Measurements from ENCODE around the gene TMEM163. TPM values are rescaled to one million over a fixed set of nuclear protein-coding genes. Genes with fewer than 3 reads are reported as not detected.
A peak's percentile ranks its signal among the peaks of the same experiment; 100 is the strongest.

TMEM163 gene
- polyA plus RNA-seq, 1 donor from 2014 or later, result 3.5 TPM

DNA sequence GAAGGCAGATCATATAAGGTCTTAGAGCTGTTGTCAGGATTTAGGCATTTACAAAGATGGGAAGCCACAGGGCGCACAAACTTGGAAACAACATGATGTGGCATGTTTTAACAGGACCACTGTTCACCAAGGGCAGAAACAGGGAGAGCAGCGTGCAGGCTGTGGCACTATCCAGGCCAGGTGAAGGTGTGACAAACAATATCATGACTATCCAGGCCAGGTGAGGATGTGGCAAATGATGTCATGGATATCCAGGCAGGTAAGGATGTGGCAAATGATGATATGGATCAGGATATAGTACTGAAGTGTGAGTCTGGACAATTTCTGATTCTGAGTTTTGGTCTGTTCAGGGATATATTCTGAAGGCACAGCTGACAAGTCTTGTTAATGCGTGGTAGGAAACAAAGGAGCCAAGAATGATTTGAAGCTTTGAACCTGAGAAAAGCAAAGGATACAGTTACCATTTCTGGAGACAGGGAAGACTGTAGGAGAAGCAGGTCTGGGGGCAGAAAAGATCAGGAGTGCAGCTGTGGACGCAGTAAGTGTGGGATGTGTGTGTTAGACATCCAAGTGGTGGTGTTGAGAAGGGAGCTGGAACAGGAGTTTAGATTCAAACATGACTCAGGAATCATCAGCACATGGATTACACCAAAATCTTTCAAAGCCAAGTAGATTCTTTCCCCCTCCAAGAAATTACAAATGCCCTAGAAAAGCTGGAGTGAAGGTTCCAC lies 205.9 kb downstream of the TMEM163 start:
- TF ChIP-seq, protein P1, sequence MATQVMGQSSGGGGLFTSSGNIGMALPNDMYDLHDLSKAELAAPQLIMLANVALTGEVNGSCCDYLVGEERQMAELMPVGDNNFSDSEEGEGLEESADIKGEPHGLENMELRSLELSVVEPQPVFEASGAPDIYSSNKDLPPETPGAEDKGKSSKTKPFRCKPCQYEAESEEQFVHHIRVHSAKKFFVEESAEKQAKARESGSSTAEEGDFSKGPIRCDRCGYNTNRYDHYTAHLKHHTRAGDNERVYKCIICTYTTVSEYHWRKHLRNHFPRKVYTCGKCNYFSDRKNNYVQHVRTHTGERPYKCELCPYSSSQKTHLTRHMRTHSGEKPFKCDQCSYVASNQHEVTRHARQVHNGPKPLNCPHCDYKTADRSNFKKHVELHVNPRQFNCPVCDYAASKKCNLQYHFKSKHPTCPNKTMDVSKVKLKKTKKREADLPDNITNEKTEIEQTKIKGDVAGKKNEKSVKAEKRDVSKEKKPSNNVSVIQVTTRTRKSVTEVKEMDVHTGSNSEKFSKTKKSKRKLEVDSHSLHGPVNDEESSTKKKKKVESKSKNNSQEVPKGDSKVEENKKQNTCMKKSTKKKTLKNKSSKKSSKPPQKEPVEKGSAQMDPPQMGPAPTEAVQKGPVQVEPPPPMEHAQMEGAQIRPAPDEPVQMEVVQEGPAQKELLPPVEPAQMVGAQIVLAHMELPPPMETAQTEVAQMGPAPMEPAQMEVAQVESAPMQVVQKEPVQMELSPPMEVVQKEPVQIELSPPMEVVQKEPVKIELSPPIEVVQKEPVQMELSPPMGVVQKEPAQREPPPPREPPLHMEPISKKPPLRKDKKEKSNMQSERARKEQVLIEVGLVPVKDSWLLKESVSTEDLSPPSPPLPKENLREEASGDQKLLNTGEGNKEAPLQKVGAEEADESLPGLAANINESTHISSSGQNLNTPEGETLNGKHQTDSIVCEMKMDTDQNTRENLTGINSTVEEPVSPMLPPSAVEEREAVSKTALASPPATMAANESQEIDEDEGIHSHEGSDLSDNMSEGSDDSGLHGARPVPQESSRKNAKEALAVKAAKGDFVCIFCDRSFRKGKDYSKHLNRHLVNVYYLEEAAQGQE (IDR thresholded peaks at IDR 0.05; ENCODE audit: borderline replicate concordance), result no peak
- no peak overlapping the region for H3K4me3 ChIP-seq (ENCODE audit: low read length)
- no peak overlapping the region for H3K4me2 ChIP-seq (ENCODE audit: low read length)
- no peaks in the 10 kb centered on the region for H3K36me3 ChIP-seq (ENCODE audit: insufficient read depth, low read length)
- no peak overlapping the region for H3K9ac ChIP-seq (ENCODE audit: low read length)
- no peaks in the 10 kb centered on the region for H3K9me2 ChIP-seq (ENCODE audit: insufficient read depth, low read length)
- H3K9me3 ChIP-seq (ENCODE audit: low read length), result no peaks in the 10 kb centered on the region
- H3K27me3 ChIP-seq (ENCODE audit: insufficient read depth, low read depth, low read length), result peaks cover 7% of the 10 kb centered on the region
- H2AFZ ChIP-seq (ENCODE audit: low read depth, low read length), result no peak overlapping the region
- H3F3A ChIP-seq (ENCODE audit: insufficient read depth, low read length, poor library complexity, severe bottlenecking), result no peaks in the 10 kb centered on the region
- H4K20me1 ChIP-seq (ENCODE audit: insufficient read depth), result no peaks in the 10 kb centered on the region
- no peak overlapping the region for H3K27ac ChIP-seq (ENCODE audit: low read length)
- no peaks in the 10 kb centered on the region for H3K79me2 ChIP-seq (replicated peaks; ENCODE audit: insufficient read depth, low read length)

DNA sequence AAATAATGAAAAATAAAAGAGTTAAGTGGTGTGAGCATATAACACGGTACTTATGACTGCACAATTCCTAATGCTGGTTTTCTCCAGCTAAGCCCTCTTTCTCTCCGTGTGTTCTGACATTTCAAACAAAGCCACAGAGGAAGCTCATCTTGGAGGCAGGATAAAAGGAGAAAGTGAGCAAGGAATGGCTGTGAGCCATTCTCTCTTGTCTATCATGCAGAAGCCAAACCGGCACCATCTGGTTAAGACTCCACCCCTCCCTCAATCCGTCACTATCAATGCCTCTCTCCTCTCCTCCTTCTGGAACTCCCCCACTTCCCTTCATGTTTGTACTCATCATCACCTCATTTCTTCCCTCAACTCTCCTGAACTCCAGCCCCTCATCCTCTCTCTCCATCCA lies 210.4 kb downstream of the TMEM163 start:
- Histone ChIP-seq H2AFZ (ENCODE audit: low read depth, low read length) (no peak overlapping the region), H3K9me2 (ENCODE audit: insufficient read depth, low read length) (no peaks in the 10 kb centered on the region), H3K79me2 (replicated peaks; ENCODE audit: insufficient read depth, low read length) (no peaks in the 10 kb centered on the region), H3K9ac (ENCODE audit: low read length) (no peak overlapping the region), H3F3A (ENCODE audit: insufficient read depth, low read length, poor library complexity, severe bottlenecking) (no peaks in the 10 kb centered on the region), H3K36me3 (ENCODE audit: insufficient read depth, low read length) (no peaks in the 10 kb centered on the region), H4K20me1 (ENCODE audit: insufficient read depth) (no peaks in the 10 kb centered on the region), H3K4me2 (ENCODE audit: low read length) (no peak overlapping the region), H3K27ac (ENCODE audit: low read length) (peak overlapping the region; percentile 9), H3K9me3 (ENCODE audit: low read length) (no peaks in the 10 kb centered on the region), H3K27me3 (ENCODE audit: insufficient read depth, low read depth, low read length) (no peaks in the 10 kb centered on the region), H3K4me3 (ENCODE audit: low read length) (no peak overlapping the region)
- no peak for TF ChIP-seq EZH2 (IDR thresholded peaks at IDR 0.05; ENCODE audit: borderline replicate concordance, insufficient read depth, low read length, poor library complexity, severe bottlenecking)
- TF ChIP-seq SMC3 (conservative IDR thresholded peaks at IDR 0.05; ENCODE audit: poor library complexity), result no peak
- no peak for TF ChIP-seq RAD21 (conservative IDR thresholded peaks at IDR 0.05)
- TF ChIP-seq TAF1 (IDR thresholded peaks at IDR 0.05; ENCODE audit: low read depth), result no peak
- TF ChIP-seq POLR2AphosphoS5 (IDR thresholded peaks at IDR 0.05), result peak; percentile 43
- TF ChIP-seq MXI1 (conservative IDR thresholded peaks at IDR 0.05; ENCODE audit: poor library complexity, severe bottlenecking), result no peak
- TF ChIP-seq EP300 (conservative IDR thresholded peaks at IDR 0.05; ENCODE audit: poor library complexity, severe bottlenecking), result no peak
- TF ChIP-seq, protein P2, sequence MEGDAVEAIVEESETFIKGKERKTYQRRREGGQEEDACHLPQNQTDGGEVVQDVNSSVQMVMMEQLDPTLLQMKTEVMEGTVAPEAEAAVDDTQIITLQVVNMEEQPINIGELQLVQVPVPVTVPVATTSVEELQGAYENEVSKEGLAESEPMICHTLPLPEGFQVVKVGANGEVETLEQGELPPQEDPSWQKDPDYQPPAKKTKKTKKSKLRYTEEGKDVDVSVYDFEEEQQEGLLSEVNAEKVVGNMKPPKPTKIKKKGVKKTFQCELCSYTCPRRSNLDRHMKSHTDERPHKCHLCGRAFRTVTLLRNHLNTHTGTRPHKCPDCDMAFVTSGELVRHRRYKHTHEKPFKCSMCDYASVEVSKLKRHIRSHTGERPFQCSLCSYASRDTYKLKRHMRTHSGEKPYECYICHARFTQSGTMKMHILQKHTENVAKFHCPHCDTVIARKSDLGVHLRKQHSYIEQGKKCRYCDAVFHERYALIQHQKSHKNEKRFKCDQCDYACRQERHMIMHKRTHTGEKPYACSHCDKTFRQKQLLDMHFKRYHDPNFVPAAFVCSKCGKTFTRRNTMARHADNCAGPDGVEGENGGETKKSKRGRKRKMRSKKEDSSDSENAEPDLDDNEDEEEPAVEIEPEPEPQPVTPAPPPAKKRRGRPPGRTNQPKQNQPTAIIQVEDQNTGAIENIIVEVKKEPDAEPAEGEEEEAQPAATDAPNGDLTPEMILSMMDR (IDR thresholded peaks at IDR 0.05; ENCODE audit: poor library complexity, severe bottlenecking), result no peak
- TF ChIP-seq, protein P1 (IDR thresholded peaks at IDR 0.05; ENCODE audit: borderline replicate concordance), result peak; percentile 43
